ENCODE measurements around the gene MRGPRG. TPM values are rescaled to one million over a fixed set of nuclear protein-coding genes. Genes with fewer than 3 reads are reported as not detected.

Gene MRGPRG
- total RNA-seq, 2 experiments from 2014 or later: not detected

DNA sequence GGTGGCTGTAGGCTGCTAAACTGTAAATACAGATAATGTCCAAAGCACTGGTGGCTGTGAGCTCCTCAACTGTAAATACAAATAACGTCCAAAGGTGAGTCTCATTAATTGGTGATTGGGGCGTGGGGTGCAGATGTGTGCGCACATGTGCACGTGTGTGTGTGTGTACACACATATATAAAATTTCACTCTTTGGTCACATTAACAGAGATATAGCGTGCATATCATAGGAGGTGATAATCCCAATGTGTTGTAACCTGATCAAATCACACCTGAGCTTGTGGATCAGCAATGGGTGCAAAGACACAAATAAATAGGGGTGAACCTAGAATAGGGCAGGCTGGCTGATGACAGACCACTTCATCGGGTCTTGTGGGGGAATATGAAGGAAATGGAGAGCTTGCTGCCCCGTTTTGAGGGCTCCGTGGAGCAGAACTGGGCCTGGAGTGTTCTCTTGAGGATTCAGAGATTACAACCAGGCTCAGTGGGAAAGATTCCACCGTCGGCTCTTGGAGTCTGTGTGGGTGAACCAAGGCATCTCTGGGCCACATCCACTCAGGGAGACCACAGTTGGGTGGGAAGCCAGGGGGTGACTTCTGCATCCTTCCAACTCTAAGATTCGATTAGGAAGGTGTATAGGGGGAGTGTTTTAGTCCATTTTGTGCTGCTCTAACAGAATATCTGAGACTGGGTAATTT, 28.6 kb downstream of the MRGPRG start:
- no TSS peak for BruUV-seq (replicated peaks)
- H3K4me3 ChIP-seq (ENCODE audit: low read depth, low read length, poor library complexity, severe bottlenecking): no peak overlapping the region
- no peaks in the 10 kb centered on the region for H4K20me1 ChIP-seq (ENCODE audit: insufficient read depth, low read length)
- intact Hi-C loops (cut with micrococcal nuclease; ENCODE audit: unreplicated experiment): no loop called here
- no peak overlapping the region for H3K27ac ChIP-seq (ENCODE audit: low read depth, low read length, poor library complexity, severe bottlenecking)
- TF ChIP-seq CTCF (conservative IDR thresholded peaks at IDR 0.05; ENCODE audit: low read length) (no peak), EZH2phosphoT487 (IDR thresholded peaks at IDR 0.05; ENCODE audit: borderline replicate concordance, low read depth, low read length) (no peak)
- no peaks in the 10 kb centered on the region for H3K4me1 ChIP-seq (ENCODE audit: insufficient read depth, low read length, poor library complexity, severe bottlenecking)
- no peak for DNase-seq (ENCODE audit: low spot score)
- no peaks in the 10 kb centered on the region for H3K79me2 ChIP-seq (ENCODE audit: insufficient read depth, low read depth, low read length)
- CTCF ChIA-PET (ENCODE audit: unreplicated experiment): no interaction called here
- no peaks in the 10 kb centered on the region for H3K9me3 ChIP-seq (ENCODE audit: low read length)
- H2AFZ ChIP-seq (ENCODE audit: low read length): no peak overlapping the region
- H3K9me2 ChIP-seq (ENCODE audit: insufficient read depth, low read length): no peaks in the 10 kb centered on the region
- no peaks in the 10 kb centered on the region for H3K36me3 ChIP-seq (ENCODE audit: insufficient read depth, low read length)
- H3K4me2 ChIP-seq (ENCODE audit: low read length): no peak overlapping the region
- POLR2A ChIA-PET: no interaction called here

DNA sequence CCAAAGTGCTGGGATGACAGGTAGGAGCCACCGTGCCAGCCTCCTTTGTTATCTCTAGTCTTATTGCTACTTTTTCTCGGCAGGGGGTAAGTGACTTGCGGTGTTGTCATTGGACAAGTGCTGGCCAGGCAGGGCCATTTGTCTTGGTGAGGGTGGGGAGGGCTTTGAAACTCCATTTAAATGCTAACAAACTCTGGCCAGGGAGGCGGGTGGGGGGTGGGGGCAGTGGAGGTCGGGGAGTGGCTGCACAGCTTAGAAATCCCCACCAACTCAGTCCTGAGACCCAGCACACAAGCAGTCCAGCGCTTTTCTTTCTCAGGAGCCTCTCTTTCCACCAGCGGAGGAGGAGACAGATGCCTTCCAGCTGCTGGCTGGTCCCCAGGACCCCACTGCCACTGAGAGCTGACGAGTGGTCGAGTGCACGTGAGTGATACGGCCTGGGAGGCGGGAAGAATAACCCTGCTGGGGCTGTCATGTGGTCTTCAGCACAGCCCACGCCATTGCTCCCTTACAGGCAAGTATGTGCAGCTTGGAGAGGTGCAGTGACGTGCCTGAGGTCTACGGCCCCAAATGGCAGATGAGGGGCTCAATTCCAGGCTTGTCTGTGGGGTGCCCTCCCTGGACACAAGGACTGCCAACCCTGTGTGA, 29.3 kb downstream of the MRGPRG start:
- Histone ChIP-seq H3K4me3 (ENCODE audit: low read depth, low read length, poor library complexity, severe bottlenecking) (no peak overlapping the region), H3K9me2 (ENCODE audit: insufficient read depth, low read length) (no peaks in the 10 kb centered on the region), H3K4me2 (ENCODE audit: low read length) (no peak overlapping the region), H3K27ac (ENCODE audit: low read depth, low read length, poor library complexity, severe bottlenecking) (no peak overlapping the region), H2AFZ (ENCODE audit: low read length) (no peak overlapping the region), H3K36me3 (ENCODE audit: insufficient read depth, low read length) (no peaks in the 10 kb centered on the region), H3K4me1 (ENCODE audit: insufficient read depth, low read length, poor library complexity, severe bottlenecking) (no peaks in the 10 kb centered on the region), H3K79me2 (ENCODE audit: insufficient read depth, low read depth, low read length) (no peaks in the 10 kb centered on the region), H4K20me1 (ENCODE audit: insufficient read depth, low read length) (no peaks in the 10 kb centered on the region), H3K9me3 (ENCODE audit: low read length) (no peaks in the 10 kb centered on the region)
- POLR2A ChIA-PET: no interaction called here
- CTCF ChIA-PET (ENCODE audit: unreplicated experiment): no interaction called here
- intact Hi-C loops (cut with micrococcal nuclease; ENCODE audit: unreplicated experiment): no loop called here
- TF ChIP-seq EZH2phosphoT487 (IDR thresholded peaks at IDR 0.05; ENCODE audit: borderline replicate concordance, low read depth, low read length) (no peak), CTCF (conservative IDR thresholded peaks at IDR 0.05; ENCODE audit: low read length) (no peak)
- BruUV-seq (replicated peaks): no TSS peak
- no peak for DNase-seq (ENCODE audit: low spot score)

- ChIA-PET CTCF (ENCODE audit: unreplicated experiment) (no interaction called here), POLR2A (no interaction called here)
- H3K36me3 ChIP-seq (ENCODE audit: insufficient read depth, low read length): no peaks in the 10 kb centered on the region
- H3K4me1 ChIP-seq (ENCODE audit: insufficient read depth, low read length, poor library complexity, severe bottlenecking): no peaks in the 10 kb centered on the region
- no peak overlapping the region for H3K4me3 ChIP-seq (ENCODE audit: low read depth, low read length, poor library complexity, severe bottlenecking)
- intact Hi-C loops (cut with micrococcal nuclease; ENCODE audit: unreplicated experiment): no loop called here
- BruUV-seq (replicated peaks): no TSS peak
- no peak overlapping the region for H3K4me2 ChIP-seq (ENCODE audit: low read length)
- no peaks in the 10 kb centered on the region for H4K20me1 ChIP-seq (ENCODE audit: insufficient read depth, low read length)
- no peak for TF ChIP-seq CTCF (conservative IDR thresholded peaks at IDR 0.05; ENCODE audit: low read length)
- TF ChIP-seq EZH2phosphoT487 (IDR thresholded peaks at IDR 0.05; ENCODE audit: borderline replicate concordance, low read depth, low read length): no peak
- H3K79me2 ChIP-seq (ENCODE audit: insufficient read depth, low read depth, low read length): no peaks in the 10 kb centered on the region
- no peak for DNase-seq (ENCODE audit: low spot score)
- no peak overlapping the region for H3K27ac ChIP-seq (ENCODE audit: low read depth, low read length, poor library complexity, severe bottlenecking)
- H3K9me3 ChIP-seq (ENCODE audit: low read length): no peaks in the 10 kb centered on the region
- no peaks in the 10 kb centered on the region for H3K9me2 ChIP-seq (ENCODE audit: insufficient read depth, low read length)
- no peak overlapping the region for H2AFZ ChIP-seq (ENCODE audit: low read length)
Measured at GRCh38 chr11:3188496-3189195, 30.0 kb downstream of the MRGPRG start.
